Glutamatergic neuron (in vitro differentiated cells): Measurements from ENCODE around the gene PFN3. TPM values are rescaled to one million over a fixed set of nuclear protein-coding genes. Genes with fewer than 3 reads are reported as not detected.
"Not testable (repeated sequence)": the region's sequence is repeated elsewhere in the genome, so short reads cannot be mapped to it uniquely, and the experiment has no call there.

Source experiments
- DNase-seq: peaks from one replicate; pipeline ENCODE4 v3.0.0; 2022
- H3K27ac Mint-ChIP-seq: one replicate; pipeline ENCODE4 v1.8.0; 2020; ENCODE audit warnings: mild to moderate bottlenecking, mixed read lengths, inconsistent platforms; ENCODE audit not compliant: unreplicated experiment
- H3K27me3 Mint-ChIP-seq: one replicate; pipeline ENCODE4 v1.8.0; 2020; ENCODE audit warnings: mild to moderate bottlenecking, moderate library complexity, mixed read lengths, inconsistent platforms; ENCODE audit not compliant: unreplicated experiment
- H3K36me3 Mint-ChIP-seq: one replicate; pipeline ENCODE4 v1.8.0; 2020; ENCODE audit warnings: mild to moderate bottlenecking, mixed read lengths, inconsistent platforms; ENCODE audit not compliant: unreplicated experiment
- H3K4me1 Mint-ChIP-seq: one replicate; pipeline ENCODE4 v1.8.0; 2020; ENCODE audit warnings: mild to moderate bottlenecking, low read depth, mixed read lengths, inconsistent platforms; ENCODE audit not compliant: unreplicated experiment
- H3K4me3 Mint-ChIP-seq: one replicate; pipeline ENCODE4 v1.8.0; 2020; ENCODE audit warnings: mild to moderate bottlenecking, mixed read lengths, inconsistent platforms; ENCODE audit not compliant: unreplicated experiment
- H3K9me3 Mint-ChIP-seq: one replicate; pipeline ENCODE4 v1.8.0; 2020; ENCODE audit warnings: mild to moderate bottlenecking, moderate library complexity, mixed read lengths, inconsistent platforms; ENCODE audit not compliant: unreplicated experiment
- CTCF ChIP-seq: fragments of 200-600 bp; sonication (generic); IDR thresholded peaks from one replicate; pipeline ENCODE4 v1.5.0; 2021; ENCODE audit not compliant: partially characterized antibody, unreplicated experiment
- total RNA-seq: library from RNA; stranded (reverse); fragmentation: NEBNext Ultra II Directional; extraction: Animal tissue kit (Norgen Biotek cat#: 25700); gene quantifications from one replicate; pipeline ENCODE4 v1.2.1, GENCODE V29; 2021; ENCODE audit not compliant: unreplicated experiment

Gene PFN3
- total RNA-seq, 1 donor from 2014 or later = not detected

GRCh38 chr5:177362610-177363507 is 37.6 kb downstream of the PFN3 start:
- H3K4me3 Mint-ChIP-seq = peak overlapping the region; percentile 80
- peaks cover 5% of the 10 kb centered on the region for H3K27me3 Mint-ChIP-seq
- peaks cover 4% of the 10 kb centered on the region for H3K9me3 Mint-ChIP-seq
- peak; percentile 53 for DNase-seq
- no peak overlapping the region for H3K27ac Mint-ChIP-seq
- no peak for TF ChIP-seq CTCF
- H3K36me3 Mint-ChIP-seq = no peaks in the 10 kb centered on the region
- peaks cover 8% of the 10 kb centered on the region for H3K4me1 Mint-ChIP-seq

- Mint-ChIP-seq H3K36me3 (no peaks in the 10 kb centered on the region), H3K9me3 (peaks cover 6% of the 10 kb centered on the region), H3K27me3 (peaks cover 7% of the 10 kb centered on the region), H3K4me1 (peaks cover 8% of the 10 kb centered on the region), H3K4me3 (peak overlapping the region; percentile 25), H3K27ac (no peak overlapping the region)
- TF ChIP-seq CTCF = no peak
- no peak for DNase-seq
Observed at GRCh38 chr5:177362292-177362609, 38.2 kb downstream of the PFN3 start.

- H3K27ac Mint-ChIP-seq = no peak overlapping the region
- no peak for DNase-seq
- peaks cover 7% of the 10 kb centered on the region for H3K27me3 Mint-ChIP-seq
- peaks cover 8% of the 10 kb centered on the region for H3K4me1 Mint-ChIP-seq
- H3K36me3 Mint-ChIP-seq = no peaks in the 10 kb centered on the region
- peaks cover 6% of the 10 kb centered on the region for H3K9me3 Mint-ChIP-seq
- H3K4me3 Mint-ChIP-seq = peak overlapping the region; percentile 25
- TF ChIP-seq CTCF = no peak
Observed at GRCh38 chr5:177361418-177362291, 38.8 kb downstream of the PFN3 start.

- not testable (repeated sequence) for DNase-seq, H3K36me3 Mint-ChIP-seq, H3K27me3 Mint-ChIP-seq, H3K4me1 Mint-ChIP-seq, H3K27ac Mint-ChIP-seq, H3K4me3 Mint-ChIP-seq, H3K9me3 Mint-ChIP-seq
Observed at GRCh38 chr5:177360740-177361139, 39.7 kb downstream of the PFN3 start.

GRCh38 chr5:177359860-177360259 is 40.6 kb downstream of the PFN3 start:
- Mint-ChIP-seq H3K27ac (no peak overlapping the region), H3K36me3 (no peaks in the 10 kb centered on the region), H3K9me3 (peaks cover 7% of the 10 kb centered on the region), H3K27me3 (peaks cover 2% of the 10 kb centered on the region), H3K4me1 (peaks cover 1% of the 10 kb centered on the region), H3K4me3 (no peak overlapping the region)
- no peak for TF ChIP-seq CTCF
- no peak for DNase-seq
